GM19099 (cell line): ENCODE data around the gene ETNK1.

ENCODE experiments used
- POLR2A ChIP-seq: IDR thresholded peaks from 3 replicates; pipeline ENCODE4 v1.6.1; 2011; ENCODE audit warnings: low read depth; ENCODE audit not compliant: insufficient read length; ENCODE audit errors: extremely low read depth

ETNK1 gene

DNA sequence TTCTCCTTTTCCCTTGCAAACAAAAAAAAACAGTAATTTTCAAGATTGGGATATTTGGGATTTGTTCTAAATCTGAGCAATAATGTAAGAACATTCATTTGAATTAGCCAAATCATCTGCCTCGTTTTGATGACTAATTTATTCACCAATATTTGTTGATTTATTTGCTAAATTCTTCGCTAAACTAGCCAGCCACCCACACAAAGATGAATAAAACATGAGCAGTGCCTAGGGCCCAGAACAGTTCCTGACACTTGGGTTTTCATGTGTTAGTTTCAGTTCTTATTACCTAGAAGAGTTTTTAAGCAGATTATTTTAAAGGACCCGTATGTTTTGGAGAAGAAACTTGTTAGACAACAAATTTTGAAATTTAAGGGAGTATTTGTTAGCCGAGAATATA, 1.4 kb downstream of the ETNK1 start:
- TF ChIP-seq POLR2A, result no peak

DNA sequence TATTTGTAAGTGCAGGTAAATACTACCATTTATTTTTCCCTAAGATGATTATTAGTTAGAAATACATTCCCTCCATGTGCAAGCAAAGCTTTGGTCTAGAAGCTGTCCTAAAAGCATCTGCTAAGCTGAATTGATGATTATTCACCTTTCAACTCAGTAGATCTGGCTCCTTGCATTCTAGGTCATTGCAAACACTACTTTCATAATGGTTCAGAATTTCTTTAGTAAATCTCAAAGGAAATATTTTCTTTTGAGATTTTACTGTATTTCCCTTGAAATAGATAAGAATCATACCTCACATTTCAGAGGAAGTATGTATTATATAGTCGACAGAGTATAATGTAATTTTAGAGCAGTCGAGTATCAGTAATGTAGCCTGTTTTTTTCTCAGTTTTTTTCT, 2.4 kb downstream of the ETNK1 start:
- TF ChIP-seq POLR2A, result no peak

DNA sequence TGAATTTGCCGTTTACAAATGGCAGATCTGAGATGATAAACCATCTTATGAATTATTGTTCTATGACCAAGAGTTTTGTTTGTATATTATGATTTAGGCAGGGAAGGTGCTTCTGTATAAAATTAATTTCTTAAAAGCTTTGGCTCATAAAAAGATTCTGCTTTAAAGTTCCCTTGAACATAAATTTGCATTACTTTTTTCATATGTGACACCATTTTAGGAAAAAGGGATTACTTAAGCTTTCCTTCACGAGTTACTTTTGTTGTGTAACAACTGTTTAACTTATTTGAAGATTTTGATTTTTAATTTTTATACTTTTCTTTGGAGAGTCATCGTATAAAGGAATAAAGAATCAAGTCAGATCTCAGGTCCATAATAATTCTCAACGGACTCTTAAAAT, 3.3 kb downstream of the ETNK1 start:
- TF ChIP-seq POLR2A, result no peak

DNA sequence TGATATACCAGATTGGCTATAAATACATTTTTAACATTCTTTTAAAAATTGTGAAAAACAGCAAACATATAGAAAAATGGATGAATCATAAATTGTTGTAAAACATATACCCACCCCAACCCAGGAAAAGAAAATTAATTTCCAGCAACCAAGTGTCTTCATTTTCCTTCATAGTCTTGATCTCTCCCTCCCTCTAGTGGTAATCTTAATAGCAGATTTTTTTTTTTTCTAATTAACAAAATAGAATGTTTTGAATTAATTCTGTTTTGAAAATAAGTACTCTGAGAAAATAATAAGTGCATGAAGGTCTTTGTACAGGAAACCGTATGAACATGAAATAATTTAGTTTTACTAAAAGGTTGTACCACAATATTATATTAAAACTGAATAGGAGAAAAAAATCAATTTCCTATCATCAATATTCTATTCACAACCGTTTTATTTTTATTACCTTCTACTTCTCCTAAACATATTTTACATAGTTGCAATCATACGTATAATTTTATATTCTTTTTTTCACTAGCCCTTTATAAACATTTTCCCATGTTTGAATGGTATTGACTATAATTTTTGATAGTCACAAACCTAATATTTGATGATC, 7.0 kb downstream of the ETNK1 start:
- no peak for TF ChIP-seq POLR2A

DNA sequence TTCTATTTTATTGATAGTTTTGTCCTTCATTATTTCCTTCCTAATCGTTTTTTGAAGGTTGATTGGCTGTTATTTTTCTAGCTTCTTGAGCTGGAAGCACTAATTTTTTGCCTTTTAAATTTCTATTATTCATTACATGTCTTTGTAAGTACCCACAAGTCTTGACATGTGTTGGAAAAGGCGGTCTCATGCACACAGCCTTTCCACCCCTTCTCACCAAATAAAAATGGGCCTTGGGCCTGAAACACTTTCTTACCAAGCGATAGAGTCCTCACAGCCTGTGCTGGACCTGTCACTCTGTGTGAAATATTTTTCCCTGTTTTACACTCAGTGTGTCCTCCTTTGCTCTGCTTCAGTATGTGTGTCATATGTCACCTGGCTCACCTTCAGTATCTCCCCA, 9.9 kb downstream of the ETNK1 start:
- TF ChIP-seq POLR2A, result no peak

DNA sequence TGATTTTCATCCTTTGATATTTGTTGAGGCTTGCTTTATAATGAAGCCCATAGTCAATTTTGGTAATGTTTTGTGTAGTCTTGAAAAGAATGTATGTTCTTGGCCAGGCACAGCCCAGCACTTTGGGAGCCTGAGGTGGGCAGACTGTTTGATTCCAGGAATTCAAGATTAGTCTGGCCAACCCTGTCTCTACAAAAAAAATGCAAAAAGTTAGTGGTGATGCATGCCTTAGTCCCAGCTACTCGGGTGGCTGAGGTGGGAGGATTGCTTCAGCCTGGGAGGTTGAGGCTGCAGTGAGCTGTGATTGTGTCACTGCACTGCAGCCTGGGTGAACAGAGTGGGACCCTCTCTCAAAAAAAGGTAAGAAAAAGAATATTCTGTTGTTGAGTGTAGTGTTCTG, 10.8 kb downstream of the ETNK1 start:
- TF ChIP-seq POLR2A, result no peak

DNA sequence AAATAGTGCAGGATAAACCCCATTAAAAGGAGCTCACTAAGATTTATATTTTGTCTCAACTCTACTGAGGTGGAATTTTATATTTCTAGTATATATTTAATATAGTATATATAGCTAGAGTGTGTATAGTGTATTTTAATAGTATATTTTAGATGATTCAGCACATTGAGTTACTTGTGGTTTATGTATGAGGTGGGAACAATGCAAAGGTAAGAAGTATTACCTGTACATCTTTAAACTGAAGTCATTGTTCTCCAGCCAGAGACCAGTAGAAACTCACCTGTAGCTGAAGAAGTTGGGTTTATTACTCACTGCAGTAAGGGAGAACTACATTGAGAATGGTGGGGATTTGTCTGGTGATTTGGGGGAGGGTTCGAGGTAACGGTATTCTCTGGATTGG, 15.9 kb downstream of the ETNK1 start:
- TF ChIP-seq POLR2A, result no peak

DNA sequence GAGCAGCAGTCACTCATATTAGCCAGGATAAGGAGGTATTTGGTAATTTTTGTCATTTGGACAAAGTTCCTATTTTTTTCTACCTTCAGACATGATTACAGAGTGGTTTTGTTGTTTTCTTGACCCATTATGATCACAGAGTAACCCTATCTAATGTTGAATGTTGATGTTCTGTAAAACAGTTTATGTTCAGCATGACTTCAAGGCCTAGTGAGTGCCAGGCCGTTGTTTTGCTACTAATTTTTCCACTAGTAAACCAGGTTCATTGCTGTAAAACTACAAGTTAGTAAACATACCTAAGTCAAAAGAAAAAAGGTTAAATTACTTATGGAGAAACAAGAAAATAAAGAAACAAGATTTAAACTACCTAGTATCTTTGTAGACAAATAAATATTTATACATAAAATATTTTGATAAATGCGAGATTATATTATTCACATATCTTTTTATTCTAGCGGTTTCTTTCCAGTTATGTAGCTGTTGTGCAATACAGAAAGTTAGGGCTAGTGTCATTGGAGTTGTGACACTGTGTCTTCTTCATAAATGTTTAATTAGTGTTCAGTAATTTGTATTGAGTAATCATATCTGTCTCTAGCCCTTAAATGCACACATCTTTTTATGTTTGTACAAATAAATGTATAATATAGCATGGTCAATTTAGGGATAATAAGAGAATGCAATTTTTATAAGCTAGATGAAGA, 16.5 kb downstream of the ETNK1 start:
- TF ChIP-seq POLR2A, result no peak

DNA sequence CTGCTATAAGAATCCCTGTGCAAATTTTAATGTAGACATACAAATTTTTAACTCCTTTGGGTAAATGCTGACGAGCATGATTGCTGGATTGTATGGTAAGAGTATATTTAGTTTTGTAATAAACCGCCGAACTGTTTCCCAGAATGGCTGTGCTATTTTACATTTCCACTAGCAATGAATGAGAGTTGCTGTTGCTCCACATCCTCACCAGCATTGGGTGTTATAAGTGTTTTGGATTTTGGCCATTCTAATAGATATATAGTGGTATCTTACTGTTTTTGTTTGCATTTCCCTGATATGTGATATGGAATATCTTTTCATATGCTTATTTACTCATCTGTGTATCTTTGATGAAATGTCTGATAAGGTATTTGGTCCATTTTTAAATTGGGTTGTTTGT, 23.7 kb downstream of the ETNK1 start:
- no peak for TF ChIP-seq POLR2A

DNA sequence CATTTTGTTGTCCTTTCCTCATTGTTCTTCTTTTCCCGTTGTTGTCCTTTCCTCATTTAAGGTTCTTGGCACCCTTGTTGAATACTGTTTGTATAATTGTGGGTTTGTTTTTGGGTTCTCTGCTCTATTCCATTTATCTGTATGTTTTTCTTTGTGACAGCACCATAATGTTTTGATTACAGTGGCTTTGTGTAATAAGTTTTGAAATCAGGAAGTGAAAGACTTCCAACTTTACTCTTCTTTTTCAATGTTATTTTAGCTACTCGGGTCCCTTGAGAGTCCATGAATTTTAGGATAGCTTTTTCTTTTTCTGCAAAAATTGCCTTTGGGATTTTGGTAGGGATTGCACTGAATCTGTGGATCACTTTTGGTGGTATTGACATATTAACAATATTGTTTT, 28.1 kb downstream of the ETNK1 start:
- TF ChIP-seq POLR2A, result no peak

DNA sequence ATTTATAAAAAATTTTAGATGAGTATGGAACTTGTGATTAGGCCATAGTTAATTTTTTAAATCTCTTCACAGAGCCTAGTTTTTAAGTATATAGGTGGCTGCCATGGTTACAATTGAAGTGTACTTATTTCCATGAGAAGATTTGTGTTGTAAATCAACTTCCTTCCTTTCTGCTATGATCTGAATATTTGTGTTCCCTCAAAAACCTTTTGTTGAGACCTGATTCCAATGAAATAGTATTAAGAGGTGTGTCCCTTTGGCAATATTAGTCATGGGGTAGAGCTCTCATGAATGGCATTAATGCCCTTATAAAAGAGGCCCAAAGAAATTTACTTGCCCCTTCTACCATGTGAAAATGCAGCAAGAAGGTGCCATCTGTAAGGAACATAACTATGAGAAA, 28.8 kb downstream of the ETNK1 start:
- TF ChIP-seq POLR2A, result no peak

DNA sequence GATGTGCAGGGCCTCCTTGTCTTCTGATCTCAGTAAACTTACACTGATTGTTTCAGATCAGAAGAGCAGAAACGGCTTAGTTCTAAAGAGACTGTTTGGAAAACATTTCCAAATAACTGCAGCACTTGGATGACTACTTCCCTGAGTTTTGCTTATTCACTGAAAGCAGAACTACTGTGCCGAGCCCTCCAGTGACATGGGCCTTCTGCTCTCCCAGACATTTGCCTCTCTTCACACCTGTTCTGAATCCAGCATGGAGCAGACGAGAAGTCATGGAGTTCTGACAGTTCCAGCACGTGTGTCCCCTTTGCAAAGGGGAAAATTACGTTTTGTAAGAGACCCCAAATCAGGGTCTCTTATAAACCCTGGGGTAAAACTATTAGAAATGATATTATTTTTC, 31.4 kb downstream of the ETNK1 start:
- no peak for TF ChIP-seq POLR2A

DNA sequence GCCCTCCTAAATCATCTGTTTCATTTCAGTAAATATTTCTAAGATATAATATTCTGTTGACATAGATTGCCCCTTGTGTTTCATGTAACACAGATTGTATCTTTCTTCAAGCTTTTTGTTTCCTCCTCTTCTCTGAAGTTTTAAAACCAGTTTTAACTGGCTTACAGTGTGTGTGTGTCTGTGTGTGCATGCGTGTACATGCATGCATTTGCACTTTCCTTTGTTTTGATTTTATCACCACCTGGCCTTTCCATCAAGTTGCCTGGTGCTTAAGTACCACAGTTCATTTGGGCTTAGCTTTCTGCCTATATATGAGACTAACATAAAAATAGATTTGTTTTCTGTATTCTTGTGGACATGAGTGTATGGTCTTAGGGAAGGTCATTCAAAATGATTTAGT, 31.9 kb downstream of the ETNK1 start:
- TF ChIP-seq POLR2A, result no peak

DNA sequence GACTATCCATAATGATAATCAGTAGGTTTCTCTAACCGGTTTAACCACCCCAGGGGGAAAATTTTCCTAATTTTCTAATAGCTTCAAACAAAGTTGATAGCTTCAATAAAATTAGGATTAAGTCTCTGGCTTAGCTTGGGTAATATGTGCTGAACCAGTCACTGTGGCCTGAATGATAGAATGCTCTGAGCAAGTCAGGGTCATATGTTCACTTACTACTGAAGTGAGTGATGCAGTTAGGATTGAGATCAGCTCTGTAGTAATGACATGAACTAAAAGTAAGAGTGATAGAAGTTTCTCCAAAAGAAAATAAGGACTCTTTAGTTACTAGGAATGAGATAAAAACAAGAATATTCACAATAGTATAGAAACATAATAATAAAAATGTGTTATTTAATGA, 32.6 kb downstream of the ETNK1 start:
- TF ChIP-seq POLR2A, result no peak

DNA sequence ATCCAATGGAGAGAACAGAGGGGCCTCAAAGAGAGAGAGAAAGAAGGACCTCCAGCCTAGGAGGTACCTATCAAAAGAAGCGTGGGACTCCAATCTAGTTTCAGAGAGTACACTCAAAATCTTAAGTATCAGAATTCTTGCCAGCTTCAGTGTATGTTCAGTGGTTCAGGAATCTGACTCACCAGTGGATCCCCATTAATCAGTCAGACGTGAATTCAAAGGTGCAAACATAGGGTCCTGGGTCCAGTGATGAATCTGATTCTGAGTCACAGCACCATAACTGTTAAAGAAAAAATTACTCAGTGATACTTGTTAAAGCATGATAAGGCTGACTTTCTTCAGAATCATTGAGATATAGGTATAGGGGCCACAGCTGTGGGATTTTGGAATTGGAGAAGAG, 33.2 kb downstream of the ETNK1 start:
- TF ChIP-seq POLR2A, result no peak

DNA sequence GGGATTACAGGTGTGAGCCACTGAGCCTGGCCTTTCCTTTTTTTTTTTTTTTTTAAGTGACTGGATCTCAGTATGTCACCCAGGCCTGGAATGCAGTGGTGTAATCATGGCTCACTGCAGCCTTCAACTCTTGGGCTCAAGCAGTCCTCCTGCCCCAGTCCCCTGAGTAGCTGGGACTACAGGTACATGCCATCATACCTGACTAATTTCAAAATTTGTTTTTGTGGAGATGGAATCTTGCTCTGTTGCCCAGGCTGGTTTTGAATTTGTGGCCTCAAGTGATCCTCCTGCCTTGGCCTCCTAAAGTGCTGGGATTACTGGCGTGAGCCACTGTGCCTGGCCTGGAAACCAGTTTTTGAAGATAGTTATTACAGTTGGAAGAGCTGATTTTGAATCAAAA, 37.4 kb downstream of the ETNK1 start:
- TF ChIP-seq POLR2A, result no peak

DNA sequence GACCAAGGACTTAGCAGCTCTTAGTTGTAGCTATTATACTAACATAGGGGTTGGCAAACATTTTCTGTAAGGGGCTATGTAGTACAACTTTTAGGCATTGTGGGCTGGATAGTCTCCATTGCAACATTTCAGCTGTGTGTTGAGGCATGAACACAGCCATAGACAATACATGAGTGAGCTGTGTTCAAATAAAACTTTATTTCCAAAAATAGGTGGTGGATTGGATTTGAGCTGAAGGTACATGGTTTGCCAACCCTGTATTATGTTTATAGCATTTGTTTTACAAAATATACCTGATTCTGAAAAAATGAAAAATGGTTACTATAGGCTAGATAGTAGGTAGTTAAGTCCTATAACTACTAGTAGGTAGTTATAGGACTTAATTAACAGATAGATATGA, 40.5 kb downstream of the ETNK1 start:
- TF ChIP-seq POLR2A, result no peak
